B cell (primary cell): ENCODE results near the gene F13A1.

Experiments
- EZH2 ChIP-seq: IDR thresholded peaks from 2 replicates; pipeline ENCODE4 v1.6.1; 2012; ENCODE audit warnings: borderline replicate concordance, low read depth, mild to moderate bottlenecking, moderate library complexity, low read length; ENCODE audit not compliant: insufficient read depth, poor library complexity, severe bottlenecking
- TF ChIP-seq, protein P1 (sequence below): fragments of 200-600 bp; IDR thresholded peaks from one replicate; pipeline ENCODE4 v1.8.0; 2022; ENCODE audit warnings: antibody characterized with exemption, mild to moderate bottlenecking

DNA sequence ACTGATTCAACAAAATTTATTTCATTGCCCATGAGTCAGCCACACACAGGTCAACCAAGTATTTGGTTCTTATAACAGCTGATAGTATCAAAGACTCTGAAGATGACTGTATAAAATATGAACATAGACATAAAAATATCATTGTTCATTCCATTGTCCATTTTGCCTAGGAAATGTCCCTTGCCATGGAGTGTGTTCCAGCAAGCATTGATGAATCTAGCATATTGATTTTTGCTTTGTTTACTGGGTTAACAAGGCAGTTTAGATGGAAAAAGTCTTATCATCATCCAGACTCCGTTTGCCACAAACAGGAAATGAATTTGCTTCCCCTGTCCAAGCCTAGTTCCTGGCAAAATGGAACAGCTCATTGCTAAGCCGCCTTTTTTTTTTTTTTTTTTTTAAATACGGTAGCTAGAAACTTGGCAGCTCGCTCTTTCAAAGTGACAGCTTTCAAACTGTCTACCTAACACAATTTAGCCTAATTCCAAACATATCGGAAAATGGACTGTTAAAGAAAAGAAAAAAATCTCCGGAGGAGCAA is 7.5 kb downstream of the F13A1 start:
- TF ChIP-seq, protein P1, sequence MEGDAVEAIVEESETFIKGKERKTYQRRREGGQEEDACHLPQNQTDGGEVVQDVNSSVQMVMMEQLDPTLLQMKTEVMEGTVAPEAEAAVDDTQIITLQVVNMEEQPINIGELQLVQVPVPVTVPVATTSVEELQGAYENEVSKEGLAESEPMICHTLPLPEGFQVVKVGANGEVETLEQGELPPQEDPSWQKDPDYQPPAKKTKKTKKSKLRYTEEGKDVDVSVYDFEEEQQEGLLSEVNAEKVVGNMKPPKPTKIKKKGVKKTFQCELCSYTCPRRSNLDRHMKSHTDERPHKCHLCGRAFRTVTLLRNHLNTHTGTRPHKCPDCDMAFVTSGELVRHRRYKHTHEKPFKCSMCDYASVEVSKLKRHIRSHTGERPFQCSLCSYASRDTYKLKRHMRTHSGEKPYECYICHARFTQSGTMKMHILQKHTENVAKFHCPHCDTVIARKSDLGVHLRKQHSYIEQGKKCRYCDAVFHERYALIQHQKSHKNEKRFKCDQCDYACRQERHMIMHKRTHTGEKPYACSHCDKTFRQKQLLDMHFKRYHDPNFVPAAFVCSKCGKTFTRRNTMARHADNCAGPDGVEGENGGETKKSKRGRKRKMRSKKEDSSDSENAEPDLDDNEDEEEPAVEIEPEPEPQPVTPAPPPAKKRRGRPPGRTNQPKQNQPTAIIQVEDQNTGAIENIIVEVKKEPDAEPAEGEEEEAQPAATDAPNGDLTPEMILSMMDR: no peak
- no peak for TF ChIP-seq EZH2
